SW 1271 (cell line): Measurements from ENCODE around the gene NR5A2.
"Not testable (repeated sequence)": the region's sequence is repeated elsewhere in the genome, so short reads cannot be mapped to it uniquely, and the experiment has no call there.

Experiments
- DNase-seq, 2 experiments: peaks; one replicate each; lab custom pipeline; 2025; lab: John Stamatoyannopoulos, UW

Gene NR5A2

GRCh38 chr1:200163911-200164310 is 136.4 kb downstream of the NR5A2 start:
- DNase-seq: no peak

GRCh38 chr1:200165493-200166220 is 138.1 kb downstream of the NR5A2 start:
- DNase-seq: no peak

- no peak for DNase-seq
Observed at GRCh38 chr1:200166411-200166810, 138.9 kb downstream of the NR5A2 start.

GRCh38 chr1:200168926-200169325 is 141.4 kb downstream of the NR5A2 start:
- DNase-seq: no peak

GRCh38 chr1:200172311-200172710 is 144.8 kb downstream of the NR5A2 start:
- DNase-seq: no peak

- DNase-seq: no peak
Observed at GRCh38 chr1:200173097-200173618, 145.6 kb downstream of the NR5A2 start.

GRCh38 chr1:200174525-200175295 is 147.2 kb downstream of the NR5A2 start:
- DNase-seq: no peak

GRCh38 chr1:200176181-200176580 is 148.7 kb downstream of the NR5A2 start:
- DNase-seq: no peak

- DNase-seq: no peak
Observed at GRCh38 chr1:200176798-200177197, 149.3 kb downstream of the NR5A2 start.

- DNase-seq: no peak
Observed at GRCh38 chr1:200178340-200178739, 150.8 kb downstream of the NR5A2 start.

- DNase-seq: no peak
Observed at GRCh38 chr1:200179126-200179780, 151.7 kb downstream of the NR5A2 start.

GRCh38 chr1:200179781-200180160 is 152.3 kb downstream of the NR5A2 start:
- no peak for DNase-seq

GRCh38 chr1:200180821-200181220 is 153.3 kb downstream of the NR5A2 start:
- DNase-seq: no peak

GRCh38 chr1:200181861-200182260 is 154.4 kb downstream of the NR5A2 start:
- DNase-seq: no peak

- no peak for DNase-seq
Observed at GRCh38 chr1:200182701-200183100, 155.2 kb downstream of the NR5A2 start.

GRCh38 chr1:200183637-200184036 is 156.1 kb downstream of the NR5A2 start:
- DNase-seq: no peak

GRCh38 chr1:200184196-200184595 is 156.7 kb downstream of the NR5A2 start:
- DNase-seq: peak in 1 of 2 experiments; percentile 4

- DNase-seq: not testable (repeated sequence)
Observed at GRCh38 chr1:200185191-200185590, 157.7 kb downstream of the NR5A2 start.

- not testable (repeated sequence) for DNase-seq
Observed at GRCh38 chr1:200187332-200187731, 159.8 kb downstream of the NR5A2 start.

- no peak for DNase-seq
Observed at GRCh38 chr1:200191993-200192392, 164.5 kb downstream of the NR5A2 start.

- DNase-seq: no peak
Observed at GRCh38 chr1:200194477-200194876, 167.0 kb downstream of the NR5A2 start.

GRCh38 chr1:200198236-200198635 is 170.7 kb downstream of the NR5A2 start:
- DNase-seq: no peak
